GM12878 (cell line): ENCODE results near the gene IFITM1.
"Not testable (repeated sequence)": the region's sequence is repeated elsewhere in the genome, so short reads cannot be mapped to it uniquely, and the experiment has no call there.

Source experiments
- CBX5 ChIP-seq: sonication (generic); IDR thresholded peaks from 2 replicates; pipeline ENCODE4 v1.6.1; 2016; ENCODE audit warnings: low read depth, moderate library complexity, mild to moderate bottlenecking, inconsistent platforms
- CREM ChIP-seq: IDR thresholded peaks from 2 replicates; pipeline ENCODE4 v1.6.1; 2014; ENCODE audit warnings: antibody characterized with exemption, low read depth
- CTCF ChIP-seq, 3 experiments: IDR thresholded peaks in 2 of 3; conservative IDR thresholded peaks in 1 of 3; 2 replicates each; pipeline ENCODE4 v1.5.1; 2011; ENCODE audit warnings: low read depth in 3 of 3, low read length in 3 of 3, mild to moderate bottlenecking in 3 of 3, control low read depth in 2 of 3, moderate library complexity in 2 of 3, inconsistent platforms in 1 of 3, mixed read lengths in 1 of 3; ENCODE audit not compliant: control insufficient read depth in 2 of 3, insufficient read depth in 1 of 3; ENCODE audit errors: extremely low read depth in 1 of 3
- EGR1 ChIP-seq, 2 experiments: IDR thresholded peaks; 1 replicate in 1 of 2; 2 replicates in 1 of 2; pipeline ENCODE4 v1.6.1; 2011 to 2012; ENCODE audit warnings: low read depth in 2 of 2, low read length in 2 of 2, borderline replicate concordance in 1 of 2, mild to moderate bottlenecking in 1 of 2, moderate library complexity in 1 of 2
- HDAC6 ChIP-seq: fragments of 200-600 bp; sonication (generic); IDR thresholded peaks from one replicate; pipeline ENCODE4 v1.8.0; 2017; ENCODE audit warnings: antibody characterized with exemption; ENCODE audit not compliant: unreplicated experiment
- MEF2A ChIP-seq: IDR thresholded peaks from 2 replicates; pipeline ENCODE4 v1.6.1; 2011; ENCODE audit warnings: low read depth, mild to moderate bottlenecking, low read length, moderate library complexity; ENCODE audit not compliant: insufficient read depth
- RAD21 ChIP-seq: IDR thresholded peaks from 2 replicates; pipeline ENCODE4 v1.6.1; 2011; ENCODE audit warnings: mild to moderate bottlenecking, low read depth, low read length, moderate library complexity; ENCODE audit not compliant: insufficient read depth
- SIX5 ChIP-seq: IDR thresholded peaks from 2 replicates; pipeline ENCODE4 v1.6.1; 2011; ENCODE audit warnings: mild to moderate bottlenecking, low read depth, low read length, moderate library complexity; ENCODE audit not compliant: severe bottlenecking
- SMC3 ChIP-seq: IDR thresholded peaks from 2 replicates; pipeline ENCODE4 v1.6.1; 2011; ENCODE audit warnings: low read length, improper control_type of control experiment, borderline replicate concordance
- ZNF217 ChIP-seq: fragments of 450-650 bp; IDR thresholded peaks from 2 replicates; pipeline ENCODE4 v1.6.1; 2017; ENCODE audit warnings: antibody characterized with exemption, mild to moderate bottlenecking
- ZNF24 ChIP-seq: fragments of 450-650 bp; IDR thresholded peaks from 2 replicates; pipeline ENCODE4 v1.6.1; 2017; ENCODE audit warnings: antibody characterized with exemption, mild to moderate bottlenecking
- TF ChIP-seq, protein P1 (sequence below): fragments of 450-650 bp; IDR thresholded peaks from 2 replicates; pipeline ENCODE4 v1.6.1; 2018; ENCODE audit warnings: mild to moderate bottlenecking, low read depth, moderate library complexity; ENCODE audit not compliant: partially characterized antibody

- TF ChIP-seq ZNF24; CREM; CBX5; ZNF217; HDAC6; MEF2A; SMC3; EGR1 (IDR thresholded peaks at IDR 0.05; ENCODE audit: borderline replicate concordance in 1 of 2, low read depth in 2 of 2, low read length in 2 of 2); SIX5: not testable (repeated sequence)
- TF ChIP-seq, protein P1, sequence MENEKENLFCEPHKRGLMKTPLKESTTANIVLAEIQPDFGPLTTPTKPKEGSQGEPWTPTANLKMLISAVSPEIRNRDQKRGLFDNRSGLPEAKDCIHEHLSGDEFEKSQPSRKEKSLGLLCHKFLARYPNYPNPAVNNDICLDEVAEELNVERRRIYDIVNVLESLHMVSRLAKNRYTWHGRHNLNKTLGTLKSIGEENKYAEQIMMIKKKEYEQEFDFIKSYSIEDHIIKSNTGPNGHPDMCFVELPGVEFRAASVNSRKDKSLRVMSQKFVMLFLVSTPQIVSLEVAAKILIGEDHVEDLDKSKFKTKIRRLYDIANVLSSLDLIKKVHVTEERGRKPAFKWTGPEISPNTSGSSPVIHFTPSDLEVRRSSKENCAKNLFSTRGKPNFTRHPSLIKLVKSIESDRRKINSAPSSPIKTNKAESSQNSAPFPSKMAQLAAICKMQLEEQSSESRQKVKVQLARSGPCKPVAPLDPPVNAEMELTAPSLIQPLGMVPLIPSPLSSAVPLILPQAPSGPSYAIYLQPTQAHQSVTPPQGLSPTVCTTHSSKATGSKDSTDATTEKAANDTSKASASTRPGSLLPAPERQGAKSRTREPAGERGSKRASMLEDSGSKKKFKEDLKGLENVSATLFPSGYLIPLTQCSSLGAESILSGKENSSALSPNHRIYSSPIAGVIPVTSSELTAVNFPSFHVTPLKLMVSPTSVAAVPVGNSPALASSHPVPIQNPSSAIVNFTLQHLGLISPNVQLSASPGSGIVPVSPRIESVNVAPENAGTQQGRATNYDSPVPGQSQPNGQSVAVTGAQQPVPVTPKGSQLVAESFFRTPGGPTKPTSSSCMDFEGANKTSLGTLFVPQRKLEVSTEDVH = not testable (repeated sequence)
- TF ChIP-seq CTCF (IDR thresholded peaks at IDR 0.05 in 2 of 3, conservative IDR thresholded peaks at IDR 0.05 in 1 of 3; ENCODE audit: control insufficient read depth in 2 of 3, extremely low read depth in 1 of 3, insufficient read depth in 1 of 3, low read depth in 3 of 3, low read length in 3 of 3) = 0 out of 6 replicates have a peak, but pooled peaks of 1 of the 3 experiments have one; percentile 8
- 0 out of 2 replicates have a peak, but pooled peaks have one; percentile 4 for TF ChIP-seq RAD21
These were observed 5.8 kb upstream of the IFITM1 start, which contains the start of gene IFITM2 for GRCh38 chr11:307766-308708.
